NCI-H526 (cell line): ENCODE data around the gene MZB1.

ENCODE experiments used
- DNase-seq, 2 experiments: peaks; one replicate each; lab custom pipeline; 2025; lab: John Stamatoyannopoulos, UW

The MZB1 gene

GRCh38 chr5:139389701-139390638 lies at the start of gene MZB1:
Gene MZB1 (minus strand): TSS chr5:139389913. CDS start chr5:139389856, 57 bp downstream.
- DNase-seq: no peak

DNA sequence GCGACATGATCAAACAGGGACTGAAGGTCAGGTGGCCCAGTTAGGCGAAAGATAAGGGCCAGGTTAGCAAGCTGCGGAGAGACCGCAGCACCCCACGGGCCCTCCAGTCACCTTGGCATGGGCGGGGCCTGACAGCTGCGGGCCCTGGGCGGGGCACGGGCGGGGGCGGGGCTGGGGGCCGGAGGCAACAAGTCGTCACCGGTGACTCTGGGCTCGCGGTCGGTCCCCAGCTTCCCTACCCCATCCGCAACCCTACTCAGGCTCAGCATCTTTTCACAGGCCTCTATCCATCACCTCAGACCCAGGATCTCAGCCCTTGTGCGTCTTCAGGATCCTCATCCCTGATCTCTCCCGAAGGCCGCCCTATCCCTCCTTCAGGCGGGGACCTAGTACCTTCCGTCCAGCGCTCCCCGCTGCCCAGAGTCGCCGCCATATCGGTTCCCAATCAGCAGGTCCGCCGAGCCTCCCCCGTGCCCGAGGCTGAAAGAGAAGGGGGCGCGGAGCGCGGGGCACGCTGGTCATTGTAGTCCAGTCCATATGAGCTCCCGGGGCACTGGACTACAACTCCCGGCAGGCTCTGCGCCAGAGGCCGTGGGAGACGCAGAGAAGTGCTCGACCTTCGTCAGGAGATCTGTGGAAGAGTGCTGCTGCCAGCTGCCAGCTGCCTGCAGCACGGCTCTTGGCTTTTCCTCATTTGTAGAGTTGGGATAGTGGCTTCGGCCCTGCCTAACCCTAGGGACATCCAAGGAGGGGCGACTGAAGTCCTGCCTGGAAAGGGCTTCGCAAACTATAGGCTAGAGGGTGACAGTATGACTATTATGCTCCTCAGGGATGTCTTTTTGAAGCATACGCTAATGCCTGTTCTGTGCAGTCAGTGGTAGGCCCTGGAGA lies 49.5 kb upstream of the MZB1 start, which contains the start of gene DNAJC18:
Gene DNAJC18, minus strand, starts transcription at position 513 of the 891 bp plus-strand sequence. Its CDS starts 80 bp downstream, at position 433.
- peak; percentile 91 to 98 for DNase-seq

- DNase-seq: no peak
Observed at GRCh38 chr5:139438707-139439012, 48.9 kb upstream of the MZB1 start.

DNA sequence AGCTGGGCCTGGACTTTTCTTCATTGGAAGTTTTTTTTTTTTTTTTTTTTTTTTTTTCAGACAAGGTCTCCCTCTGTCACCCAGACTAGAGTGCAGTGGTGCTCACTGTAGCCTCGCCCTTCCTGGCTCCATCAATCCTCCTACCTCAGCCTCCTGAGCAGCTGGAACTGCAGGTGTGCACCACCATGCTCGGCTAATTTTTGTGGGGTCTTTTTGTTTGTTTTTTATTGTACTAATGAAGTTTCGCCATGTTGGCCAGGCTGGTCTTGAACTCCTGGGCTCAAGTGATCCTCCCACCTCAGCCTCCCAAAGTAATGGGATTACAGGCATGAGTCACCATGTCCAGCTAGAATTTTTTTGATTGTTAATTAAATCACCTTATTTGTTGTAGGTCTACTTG lies 46.0 kb upstream of the MZB1 start:
- no peak for DNase-seq

GRCh38 chr5:139431706-139432105 lies 42.0 kb upstream of the MZB1 start:
- DNase-seq: peak; percentile 28 to 50

- no peak for DNase-seq
Observed at GRCh38 chr5:139430015-139430414, 40.3 kb upstream of the MZB1 start.

- no peak for DNase-seq
Observed at GRCh38 chr5:139426203-139426885, 36.6 kb upstream of the MZB1 start.

DNA sequence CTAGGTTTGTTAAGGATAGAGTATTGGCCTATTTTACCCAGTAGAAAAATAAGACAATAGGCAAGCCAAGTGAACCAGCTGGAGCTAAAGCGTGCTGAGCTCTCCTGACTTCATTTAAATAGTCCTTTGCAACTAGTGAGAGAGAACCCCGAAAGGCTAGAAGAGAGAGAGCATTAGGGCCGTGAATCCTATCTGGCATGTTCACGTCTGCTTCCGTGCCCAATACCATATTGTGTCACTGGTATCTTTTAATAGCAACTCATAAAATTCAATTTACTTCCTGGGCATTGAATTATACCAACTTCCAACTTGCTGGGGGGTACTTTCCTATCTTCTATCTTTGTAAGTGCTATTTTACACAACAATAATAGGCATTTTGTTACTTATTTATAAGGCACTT lies 35.8 kb upstream of the MZB1 start:
- no peak for DNase-seq

DNA sequence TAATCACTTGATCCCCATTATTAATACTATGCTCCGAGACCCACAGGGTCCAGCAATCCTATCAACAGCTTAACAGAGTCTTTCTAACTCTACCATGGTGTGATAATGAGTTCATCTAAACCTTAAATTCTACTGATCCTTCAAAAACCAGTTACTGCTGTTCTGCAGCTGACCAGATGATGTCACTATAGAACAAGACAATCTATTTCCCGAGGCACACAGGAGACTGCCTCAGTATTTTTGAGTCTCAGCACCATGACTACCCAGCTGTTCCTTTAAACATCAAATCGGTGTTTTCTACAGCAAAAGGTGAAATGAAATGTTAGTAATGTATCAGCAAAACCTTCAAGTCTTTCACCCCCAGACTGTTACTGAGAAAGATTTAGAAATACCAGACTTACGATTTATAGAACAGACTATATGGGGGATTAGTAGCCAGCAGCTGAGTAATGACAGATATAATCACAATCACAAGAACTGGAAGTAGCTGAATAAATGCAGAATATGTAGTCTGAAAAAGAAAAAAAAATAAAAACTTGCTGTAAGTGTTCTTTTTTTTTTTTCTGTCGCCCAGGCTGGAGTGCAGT lies 32.7 kb upstream of the MZB1 start:
- peak; percentile 66 to 83 for DNase-seq

DNA sequence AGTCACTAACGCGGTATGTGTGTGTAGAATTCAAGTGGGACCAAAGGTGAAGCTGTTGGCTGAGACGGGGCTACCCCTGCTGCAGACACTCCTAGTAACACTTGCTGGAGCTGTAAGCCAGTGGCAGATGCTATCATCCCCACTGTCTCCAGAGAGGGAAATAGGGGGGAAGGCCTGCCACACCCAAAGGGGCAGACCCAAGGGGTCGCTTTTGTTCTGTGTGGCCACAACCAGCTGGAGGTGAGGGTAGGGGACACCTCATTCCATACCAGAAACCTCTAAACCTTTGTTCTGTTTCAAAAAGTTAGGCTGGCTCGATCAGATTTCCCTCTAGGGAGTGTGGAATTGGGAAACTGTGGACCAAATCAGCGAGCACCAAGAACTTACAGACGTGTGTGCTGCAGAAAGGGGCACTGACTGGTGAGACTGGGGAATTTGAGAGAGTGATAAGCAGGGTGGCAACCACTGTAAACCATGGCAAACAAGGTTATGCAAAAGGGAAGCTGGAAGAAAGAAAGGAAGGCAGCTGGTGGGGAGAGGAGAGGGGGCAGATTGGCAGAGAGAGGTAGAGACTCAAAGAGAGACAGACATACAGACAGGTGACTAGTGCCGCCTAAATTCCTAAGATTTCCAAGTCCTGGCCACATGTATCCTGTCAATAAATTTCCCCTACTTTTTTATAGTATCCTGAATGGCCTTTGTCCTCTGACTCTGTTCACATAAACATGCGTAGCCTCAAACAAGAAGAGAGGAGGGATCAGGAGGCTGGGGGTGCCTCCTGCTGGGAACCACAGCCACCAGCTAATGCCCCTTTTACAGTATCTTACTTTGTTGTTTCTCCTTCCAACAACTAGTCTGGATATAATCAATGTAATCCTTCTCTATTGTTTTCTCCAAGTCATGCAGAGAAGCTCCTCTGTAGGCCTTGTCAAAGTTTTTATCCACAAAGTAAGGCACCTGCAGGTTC lies 29.8 kb upstream of the MZB1 start:
- DNase-seq: no peak

GRCh38 chr5:139418793-139419192 lies 29.1 kb upstream of the MZB1 start:
- no peak for DNase-seq

GRCh38 chr5:139417214-139417613 lies 27.5 kb upstream of the MZB1 start:
- no peak for DNase-seq

DNA sequence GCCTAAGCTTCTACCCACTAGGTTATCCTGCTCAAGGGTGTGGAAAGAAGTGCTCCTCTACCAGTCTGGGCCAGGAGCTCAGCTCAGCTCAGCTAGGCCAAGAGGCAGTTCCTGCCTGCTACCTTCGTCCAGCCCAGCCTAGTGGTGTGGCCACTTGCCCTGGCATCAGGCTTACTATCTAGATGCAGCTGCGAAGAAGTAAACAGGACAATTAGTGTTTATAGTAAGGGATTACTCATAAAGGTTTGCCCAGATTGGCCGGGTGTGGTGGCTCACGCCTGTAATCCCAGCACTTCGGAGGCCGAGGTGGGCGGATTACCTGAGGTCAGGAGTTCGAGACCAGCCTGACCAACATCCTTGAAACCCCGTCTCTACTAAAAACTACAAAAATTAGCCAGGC lies 26.9 kb upstream of the MZB1 start:
- DNase-seq: no peak

DNA sequence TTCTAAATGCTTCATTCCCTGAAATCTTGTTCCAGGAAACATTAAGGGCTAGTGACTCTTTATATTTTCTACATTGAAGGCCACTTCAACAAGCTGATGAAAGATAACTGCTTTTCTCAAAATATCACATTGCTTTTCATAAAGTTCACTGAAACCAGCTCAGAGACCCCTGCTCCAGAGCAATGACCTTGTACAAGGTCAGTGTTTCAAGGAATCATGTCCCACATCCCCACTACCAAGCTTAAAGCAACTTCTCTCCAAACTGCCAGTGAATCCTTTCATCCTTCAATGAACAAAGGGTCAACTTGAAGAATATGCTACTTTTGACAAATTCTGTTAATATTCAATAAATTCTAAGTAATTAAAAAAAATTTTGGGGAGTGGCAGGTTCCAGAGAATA lies 26.2 kb upstream of the MZB1 start:
- DNase-seq: no peak

DNA sequence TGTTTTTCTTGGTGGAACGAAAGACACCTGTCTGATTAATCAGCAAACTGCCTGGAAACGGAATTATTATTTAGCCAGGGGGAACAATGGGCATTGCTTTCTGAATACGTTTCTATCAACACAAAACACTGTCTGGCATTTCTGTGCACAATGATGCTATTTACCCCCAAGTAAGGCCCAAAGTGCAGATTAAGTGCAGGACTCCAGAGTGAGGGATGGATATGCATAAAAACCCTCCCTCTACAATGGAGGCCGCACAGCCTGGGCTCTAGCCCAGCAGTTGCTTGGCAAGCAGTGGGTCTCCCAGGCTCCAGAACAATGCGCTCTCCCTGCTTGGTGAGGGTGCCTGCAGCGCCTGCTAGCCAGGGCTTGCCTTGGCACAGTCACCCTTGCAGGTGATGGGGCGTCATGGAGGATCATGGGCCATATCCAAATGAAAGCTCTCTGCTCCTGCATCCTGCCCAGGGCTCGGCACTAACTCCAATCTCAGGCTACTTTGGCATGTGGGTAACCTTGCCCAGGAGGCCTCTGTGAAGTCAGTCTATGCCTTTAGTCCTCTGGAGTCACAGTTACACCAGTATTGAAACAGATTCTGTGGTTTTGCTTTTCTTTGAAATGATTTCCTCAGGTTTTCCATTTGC lies 25.6 kb upstream of the MZB1 start:
- no peak for DNase-seq

GRCh38 chr5:139414581-139415130 lies 24.9 kb upstream of the MZB1 start:
- no peak for DNase-seq

DNA sequence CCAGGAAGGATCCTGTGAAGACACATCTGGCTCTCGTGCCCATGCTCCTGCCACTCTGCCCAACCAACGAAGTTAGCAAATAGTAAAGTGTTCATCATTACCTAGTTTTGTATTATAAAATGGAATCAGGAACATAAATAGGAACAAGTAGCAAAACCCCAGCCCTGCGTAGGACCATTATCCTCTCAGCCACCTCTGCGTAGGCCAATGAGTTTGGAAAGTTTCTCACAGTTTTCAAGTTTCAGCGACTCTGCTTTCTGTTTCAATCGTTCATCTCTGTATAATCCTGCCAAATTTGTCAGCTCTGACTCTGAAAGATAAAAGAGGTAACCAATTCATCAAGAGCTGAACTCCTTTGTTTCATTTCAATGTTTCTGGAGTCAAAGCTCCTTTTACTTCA lies 24.2 kb upstream of the MZB1 start:
- DNase-seq: no peak

- no peak for DNase-seq
Observed at GRCh38 chr5:139413153-139413552, 23.4 kb upstream of the MZB1 start.

- no peak for DNase-seq
Observed at GRCh38 chr5:139410993-139411828, 21.5 kb upstream of the MZB1 start.
